ENCODE measurements around the gene RPTOR.

Gene RPTOR

DNA sequence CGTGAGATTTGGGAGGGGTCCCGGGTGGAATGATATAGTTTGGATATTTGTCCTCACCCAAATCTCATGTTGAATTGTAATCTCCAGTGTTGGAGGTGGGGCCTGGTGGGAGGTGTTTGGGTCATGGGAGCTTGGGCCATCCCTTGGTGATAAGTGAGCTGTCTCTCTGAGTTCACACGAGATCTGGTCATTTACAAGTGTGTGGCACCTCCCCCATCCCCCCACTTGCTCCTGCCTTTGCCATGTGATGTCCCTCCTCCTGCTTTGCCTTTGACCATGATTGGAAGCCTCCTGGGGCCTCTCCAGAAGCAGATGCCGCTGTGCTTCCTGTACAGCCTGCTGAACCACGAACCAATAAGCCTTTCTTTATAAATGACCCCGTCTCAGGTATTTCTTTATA is 469.0 kb downstream of the RPTOR start:
- FAIRE-seq, result no peak

DNA sequence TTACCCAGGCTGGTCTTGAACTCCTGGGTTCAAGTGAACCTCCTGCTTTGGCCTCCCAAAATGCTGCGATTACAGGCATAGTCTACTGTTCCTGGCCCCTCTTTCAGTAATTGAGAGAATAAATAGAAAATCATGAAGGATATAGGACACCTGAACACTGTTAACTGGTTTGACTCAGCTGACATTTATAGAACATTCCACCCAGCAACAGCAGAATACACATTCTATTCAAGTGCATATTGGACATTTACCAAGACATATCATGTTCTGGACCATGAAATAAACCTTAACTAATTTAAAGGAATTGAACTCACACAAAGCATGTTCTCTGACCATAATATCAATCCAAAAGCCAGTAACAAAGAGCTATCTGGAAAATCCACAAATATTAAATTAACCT is 470.5 kb downstream of the RPTOR start:
- no peak for FAIRE-seq
